Measurements from ENCODE around the gene ZNF641. TPM values are rescaled to one million over a fixed set of nuclear protein-coding genes. Genes with fewer than 3 reads are reported as not detected.

ZNF641 gene
- total and polyA plus RNA-seq, 2 donors (not counting 3 experiments of a cell fraction or from before 2014, with no cell fraction given): 3.5 to 6.7 TPM

- Histone ChIP-seq H4K20me1 (replicated peaks; ENCODE audit: control insufficient read depth, extremely low read depth, insufficient read depth, low read length) (no peaks in the 10 kb centered on the region), H3K9me3 (replicated peaks; ENCODE audit: control insufficient read depth, insufficient read depth, low read length) (no peaks in the 10 kb centered on the region), H3K4me2 (ENCODE audit: insufficient read depth, low read length) (no peak overlapping the region), H3K9me1 (replicated peaks; ENCODE audit: control insufficient read depth, extremely low read depth, insufficient read depth, low read length) (no peaks in the 10 kb centered on the region), H3K4me3 (replicated peaks in 1 of 3; ENCODE audit: insufficient read depth in 1 of 3, low read depth in 1 of 3, low read length in 3 of 3) (no peak overlapping the region), H3K27me3 (ENCODE audit: control insufficient read depth in 2 of 2, insufficient read depth in 2 of 2, low read length in 2 of 2) (peaks cover 2 to 3% of the 10 kb centered on the region in 2 experiments), H3K27ac (ENCODE audit: insufficient read depth, low read depth, low read length) (no peak overlapping the region), H3K4me1 (ENCODE audit: control insufficient read depth, extremely low read depth, insufficient read depth, low read length) (peaks cover 2% of the 10 kb centered on the region), H2AFZ (ENCODE audit: low read depth, low read length) (no peak overlapping the region), H3K36me3 (ENCODE audit: control insufficient read depth in 2 of 2, extremely low read depth in 1 of 2, insufficient read depth in 2 of 2, low read length in 2 of 2) (no peaks in the 10 kb centered on the region), H3K79me2 (ENCODE audit: control insufficient read depth, insufficient read depth, low read length) (no peaks in the 10 kb centered on the region), H3K9ac (replicated peaks; ENCODE audit: extremely low read depth, insufficient read depth, low read length) (no peak overlapping the region)
- ChIA-PET POLR2A (no interaction called here), CTCF (interaction anchor here (0.6 to 1.6 kb wide), 4 partner anchors 10 to 330 kb away, joined by 3 to 4 read pairs (median 3); no protein-coding TSS in a partner anchor)
- DNase-seq (ENCODE audit: low read depth, low spot score) (no peak), FAIRE-seq (no peak)
- intact Hi-C loops (cut with micrococcal nuclease): loop anchor here (5.0 kb wide), 1 partner anchor 329 kb away; no protein-coding TSS in a partner anchor
- BruUV-seq (replicated peaks): no TSS peak
- dilution Hi-C loops (cut with MboI; ENCODE audit: extremely low pct_ligation_motif_present, low sequenced_read_pairs): no loop called here
- TF ChIP-seq MAX (IDR thresholded peaks at IDR 0.05; ENCODE audit: insufficient read depth, insufficient read length) (no peak), FOS (IDR thresholded peaks at IDR 0.05; ENCODE audit: borderline replicate concordance, insufficient read depth, low read length) (no peak), JUN (IDR thresholded peaks at IDR 0.05; ENCODE audit: borderline replicate concordance, insufficient read depth, insufficient read length, low read depth) (no peak), EZH2 (IDR thresholded peaks at IDR 0.05; ENCODE audit: borderline replicate concordance, low read depth, low read length, severe bottlenecking) (no peak), GATA2 (IDR thresholded peaks at IDR 0.05; ENCODE audit: insufficient read depth, insufficient read length, low read depth, low read length) (no peak)
Measured at GRCh38 chr12:48288387-48289268, 62.1 kb downstream of the ZNF641 start.

Small RNA genes lying within 50 kb of the gene (small RNA-seq; reads per million reads assigned to genes)
- gene AC024257.2 (ENCODE audit: insufficient read depth, insufficient read length, low read depth, low replicate concordance): not detected

Other genes starting within 250 kb of the ZNF641 start
- gene SENP1, start 244.8 kb downstream of the ZNF641 start, total RNA-seq: 20.5 and 21.3 TPM in 2 replicates
- gene SENP1, start 244.8 kb downstream of the ZNF641 start, polyA plus RNA-seq: 8.4 and 9.9 TPM in 2 replicates
- gene PFKM, start 231.6 kb downstream of the ZNF641 start, total RNA-seq: 74.4 and 76.7 TPM in 2 replicates
- gene PFKM, start 231.6 kb downstream of the ZNF641 start, polyA plus RNA-seq: 49.7 and 53.4 TPM in 2 replicates
- gene ASB8, start 193.4 kb downstream of the ZNF641 start, total RNA-seq: 26.5 and 29.7 TPM in 2 replicates
- 14.5 and 14.9 TPM in 2 replicates for gene ASB8, start 193.4 kb downstream of the ZNF641 start, polyA plus RNA-seq
- gene CCDC184, start 167.3 kb downstream of the ZNF641 start, total RNA-seq: 0.18 TPM in 1 of 2 replicates, not detected in the other
- gene CCDC184, start 167.3 kb downstream of the ZNF641 start, polyA plus RNA-seq: 0.27 and 0.39 TPM in 2 replicates
- not detected in 2 replicates for gene OR10AD1, start 147.6 kb downstream of the ZNF641 start, total RNA-seq
- gene OR10AD1, start 147.6 kb downstream of the ZNF641 start, polyA plus RNA-seq: not detected in 2 replicates
- gene ANP32D, start 121.6 kb upstream of the ZNF641 start, total RNA-seq: not detected in 2 replicates
- gene ANP32D, start 121.6 kb upstream of the ZNF641 start, polyA plus RNA-seq: not detected in 2 replicates
- not detected in 2 replicates for gene C12orf54, start 131.6 kb upstream of the ZNF641 start, total RNA-seq
- not detected in 2 replicates for gene C12orf54, start 131.6 kb upstream of the ZNF641 start, polyA plus RNA-seq
- gene OR8S1, start 174.7 kb upstream of the ZNF641 start, total RNA-seq: not detected in 2 replicates
- not detected in 2 replicates for gene OR8S1, start 174.7 kb upstream of the ZNF641 start, polyA plus RNA-seq
- gene LALBA, start 219.1 kb upstream of the ZNF641 start, total RNA-seq: not detected in 2 replicates
- gene LALBA, start 219.1 kb upstream of the ZNF641 start, polyA plus RNA-seq: not detected in 2 replicates

Data from endothelial cell of umbilical vein (primary cell).